ENCODE results near the gene ESPN. TPM values are rescaled to one million over a fixed set of nuclear protein-coding genes. Genes with fewer than 3 reads are reported as not detected.
A peak's percentile ranks its signal among the peaks of the same experiment; 100 is the strongest.

The ESPN gene
- polyA plus RNA-seq, 1 of the 3 experiments (the other 2 are of a cell fraction), result 0.33 TPM

- TF ChIP-seq SMC3 (IDR thresholded peaks at IDR 0.05; ENCODE audit: low read depth, low read length) (no peak), YY1 (IDR thresholded peaks at IDR 0.05; ENCODE audit: low read depth) (no peak), RFX5 (IDR thresholded peaks at IDR 0.05; ENCODE audit: low read length) (no peak)
These were observed 85.3 kb downstream of the ESPN start (continued) for GRCh38 chr1:6509919-6510291.

DNA sequence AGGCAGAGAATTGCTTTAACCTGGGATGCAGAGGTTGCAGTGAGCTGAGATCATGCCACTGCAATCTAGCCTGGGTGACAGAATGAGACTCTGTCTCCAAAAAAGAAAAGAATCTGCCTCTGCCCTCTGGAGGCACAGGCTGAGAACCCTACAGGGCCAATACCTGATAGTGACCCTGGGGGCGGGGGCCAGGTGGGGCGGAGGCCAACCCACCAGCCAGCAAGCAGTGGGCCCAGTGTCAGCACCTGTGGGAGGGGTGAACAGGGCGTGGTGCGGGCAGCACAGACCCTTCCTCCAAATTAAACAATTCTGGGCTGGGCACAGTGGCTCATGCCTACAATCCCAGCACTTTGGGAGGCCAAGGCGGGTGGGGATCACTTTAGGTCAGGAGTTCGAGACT, 85.9 kb downstream of the ESPN start:
- POLR2A ChIA-PET, result interaction anchor here (0.9 to 1.3 kb wide), 2 partner anchors 12 to 16 kb away, joined by 3 read pairs; no protein-coding TSS in a partner anchor

More for the DNA sequence above, 85.9 kb downstream of the ESPN start:
- CTCF ChIA-PET, result interaction anchor here (1.0 to 17.4 kb wide), 2 partner anchors 21 to 44 kb away, joined by 6 to 211 read pairs; partner anchors contain the start of genes NOL9, PLEKHG5 and TAS1R1
- TF ChIP-seq RXRA (IDR thresholded peaks at IDR 0.05; ENCODE audit: borderline replicate concordance, low read depth) (no peak), JUND (IDR thresholded peaks at IDR 0.05) (no peak), RFX5 (IDR thresholded peaks at IDR 0.05; ENCODE audit: low read length) (no peak), TCF12 (IDR thresholded peaks at IDR 0.05) (no peak), RAD21 (IDR thresholded peaks at IDR 0.05; ENCODE audit: low read length) (no peak), ELF1 (IDR thresholded peaks at IDR 0.05) (no peak), GABPA (IDR thresholded peaks at IDR 0.05; ENCODE audit: low read depth) (no peak), MXI1 (IDR thresholded peaks at IDR 0.05; ENCODE audit: low read depth, low read length) (no peak), CTCF (IDR thresholded peaks at IDR 0.05) (no peak), TEAD4 (IDR thresholded peaks at IDR 0.05; ENCODE audit: borderline replicate concordance, insufficient read depth) (no peak), FOSL2 (IDR thresholded peaks at IDR 0.05; ENCODE audit: borderline replicate concordance, low read depth) (no peak), USF1 (IDR thresholded peaks at IDR 0.05; ENCODE audit: borderline replicate concordance, low read depth) (no peak)
- TF ChIP-seq, protein P1, sequence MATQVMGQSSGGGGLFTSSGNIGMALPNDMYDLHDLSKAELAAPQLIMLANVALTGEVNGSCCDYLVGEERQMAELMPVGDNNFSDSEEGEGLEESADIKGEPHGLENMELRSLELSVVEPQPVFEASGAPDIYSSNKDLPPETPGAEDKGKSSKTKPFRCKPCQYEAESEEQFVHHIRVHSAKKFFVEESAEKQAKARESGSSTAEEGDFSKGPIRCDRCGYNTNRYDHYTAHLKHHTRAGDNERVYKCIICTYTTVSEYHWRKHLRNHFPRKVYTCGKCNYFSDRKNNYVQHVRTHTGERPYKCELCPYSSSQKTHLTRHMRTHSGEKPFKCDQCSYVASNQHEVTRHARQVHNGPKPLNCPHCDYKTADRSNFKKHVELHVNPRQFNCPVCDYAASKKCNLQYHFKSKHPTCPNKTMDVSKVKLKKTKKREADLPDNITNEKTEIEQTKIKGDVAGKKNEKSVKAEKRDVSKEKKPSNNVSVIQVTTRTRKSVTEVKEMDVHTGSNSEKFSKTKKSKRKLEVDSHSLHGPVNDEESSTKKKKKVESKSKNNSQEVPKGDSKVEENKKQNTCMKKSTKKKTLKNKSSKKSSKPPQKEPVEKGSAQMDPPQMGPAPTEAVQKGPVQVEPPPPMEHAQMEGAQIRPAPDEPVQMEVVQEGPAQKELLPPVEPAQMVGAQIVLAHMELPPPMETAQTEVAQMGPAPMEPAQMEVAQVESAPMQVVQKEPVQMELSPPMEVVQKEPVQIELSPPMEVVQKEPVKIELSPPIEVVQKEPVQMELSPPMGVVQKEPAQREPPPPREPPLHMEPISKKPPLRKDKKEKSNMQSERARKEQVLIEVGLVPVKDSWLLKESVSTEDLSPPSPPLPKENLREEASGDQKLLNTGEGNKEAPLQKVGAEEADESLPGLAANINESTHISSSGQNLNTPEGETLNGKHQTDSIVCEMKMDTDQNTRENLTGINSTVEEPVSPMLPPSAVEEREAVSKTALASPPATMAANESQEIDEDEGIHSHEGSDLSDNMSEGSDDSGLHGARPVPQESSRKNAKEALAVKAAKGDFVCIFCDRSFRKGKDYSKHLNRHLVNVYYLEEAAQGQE (IDR thresholded peaks at IDR 0.05; ENCODE audit: low read depth, low read length), result no peak
- TF ChIP-seq, protein P2, sequence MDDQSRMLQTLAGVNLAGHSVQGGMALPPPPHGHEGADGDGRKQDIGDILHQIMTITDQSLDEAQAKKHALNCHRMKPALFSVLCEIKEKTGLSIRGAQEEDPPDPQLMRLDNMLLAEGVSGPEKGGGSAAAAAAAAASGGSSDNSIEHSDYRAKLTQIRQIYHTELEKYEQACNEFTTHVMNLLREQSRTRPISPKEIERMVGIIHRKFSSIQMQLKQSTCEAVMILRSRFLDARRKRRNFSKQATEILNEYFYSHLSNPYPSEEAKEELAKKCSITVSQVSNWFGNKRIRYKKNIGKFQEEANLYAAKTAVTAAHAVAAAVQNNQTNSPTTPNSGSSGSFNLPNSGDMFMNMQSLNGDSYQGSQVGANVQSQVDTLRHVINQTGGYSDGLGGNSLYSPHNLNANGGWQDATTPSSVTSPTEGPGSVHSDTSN (IDR thresholded peaks at IDR 0.05), result no peak
- Histone ChIP-seq H3K36me3 (replicated peaks in 1 of 2; ENCODE audit: control insufficient read depth in 1 of 2, insufficient read depth in 2 of 2, low read length in 1 of 2) (no peaks in the 10 kb centered on the region), H3K9me2 (no peaks in the 10 kb centered on the region), H3K9me3 (no peaks in the 10 kb centered on the region), H2AFZ (ENCODE audit: low read depth) (no peak overlapping the region), H3K27me3 (ENCODE audit: insufficient read depth) (no peaks in the 10 kb centered on the region), H3K4me2 (no peak overlapping the region), H3K27ac (ENCODE audit: low read depth in 2 of 2, low read length in 1 of 2) (peak overlapping the region in 1 of 2 experiments; percentile 93; a peak in 2 of 4 replicates), H4K20me1 (ENCODE audit: insufficient read depth) (no peaks in the 10 kb centered on the region), H3K79me2 (ENCODE audit: insufficient read depth) (no peaks in the 10 kb centered on the region), H3K9ac (no peak overlapping the region), H3F3A (replicated peaks; ENCODE audit: insufficient read depth) (peaks cover 2% of the 10 kb centered on the region), H3K4me3 (ENCODE audit: low read depth in 2 of 2, low read length in 1 of 2) (no peak overlapping the region), H3K4me1 (ENCODE audit: control insufficient read depth in 1 of 2, insufficient read depth in 2 of 2, low read depth in 1 of 2, low read length in 1 of 2) (peaks cover 0 to 83% of the 10 kb centered on the region in 2 experiments; a peak in 2 of 4 replicates)
- no peak for DNase-seq
- 100% methylated on average over 3 of the region's 6 CpGs for WGBS (ENCODE audit: low lambda C conversion rate)

Small RNA genes lying within 50 kb of the gene (small RNA-seq; reads per million reads assigned to genes)
- 0 reads per million in 7 experiments for gene MIR4252

Other genes starting within 250 kb of the ESPN start
- gene CHD5, start 244.5 kb upstream of the ESPN start, polyA plus RNA-seq (2012; rRNA removed), result 0.26 and 0.62 TPM in 2 replicates
- gene RPL22, start 225.2 kb upstream of the ESPN start, polyA plus RNA-seq (2012; rRNA removed), result 140 and 151 TPM in 2 replicates
- 19.2 and 25.4 TPM in 2 replicates for gene RNF207, start 218.7 kb upstream of the ESPN start, polyA plus RNA-seq (2012; rRNA removed)
- gene ICMT, start 188.8 kb upstream of the ESPN start, polyA plus RNA-seq (2012; rRNA removed), result 40.2 and 43.7 TPM in 2 replicates
- not detected in 2 replicates for gene HES3, start 180.6 kb upstream of the ESPN start, polyA plus RNA-seq (2012; rRNA removed)
- gene GPR153, start 163.7 kb upstream of the ESPN start, polyA plus RNA-seq (2012; rRNA removed), result 5.2 and 6.6 TPM in 2 replicates
- 225 and 289 TPM in 2 replicates for gene ACOT7, start 31.0 kb upstream of the ESPN start, polyA plus RNA-seq (2012; rRNA removed)
- gene HES2, start 4.9 kb upstream of the ESPN start, polyA plus RNA-seq (2012; rRNA removed), result 0.03 TPM in 2 replicates
- gene TNFRSF25, start 41.4 kb downstream of the ESPN start, polyA plus RNA-seq (2012; rRNA removed), result 20.8 TPM in 2 replicates
- gene PLEKHG5, start 66.9 kb downstream of the ESPN start, polyA plus RNA-seq (2012; rRNA removed), result 14.7 and 14.9 TPM in 2 replicates
- gene NOL9, start 129.7 kb downstream of the ESPN start, polyA plus RNA-seq (2012; rRNA removed), result 7.1 and 7.9 TPM in 2 replicates
- not detected in 2 replicates for gene TAS1R1, start 130.5 kb downstream of the ESPN start, polyA plus RNA-seq (2012; rRNA removed)
- 28.8 and 31.2 TPM in 2 replicates for gene ZBTB48, start 155.2 kb downstream of the ESPN start, polyA plus RNA-seq (2012; rRNA removed)
- gene KLHL21, start 178.1 kb downstream of the ESPN start, polyA plus RNA-seq (2012; rRNA removed), result 9.0 and 12.5 TPM in 2 replicates
- 6.5 and 8.5 TPM in 2 replicates for gene PHF13, start 189.0 kb downstream of the ESPN start, polyA plus RNA-seq (2012; rRNA removed)
- gene THAP3, start 200.1 kb downstream of the ESPN start, polyA plus RNA-seq (2012; rRNA removed), result 10.0 and 11.1 TPM in 2 replicates

Measured in SK-N-SH (cell line).